Vein endothelial cell (primary cell): ENCODE data around the gene MS4A18. TPM values are rescaled to one million over a fixed set of nuclear protein-coding genes. Genes with fewer than 3 reads are reported as not detected.

Experiments used
- total RNA-seq: library from RNA; depleted of rRNA; stranded (reverse); fragments of >200 nt; gene quantifications from 2 replicates; pipeline ENCODE4 v1.2.3, GENCODE V29; 2012

MS4A18 gene
- total RNA-seq: not detected in 2 replicates

GRCh38 chr11:60724420-60724819, at the start of gene MS4A18:
Gene MS4A18, plus strand, starts transcription at chr11:60724720.

DNA sequence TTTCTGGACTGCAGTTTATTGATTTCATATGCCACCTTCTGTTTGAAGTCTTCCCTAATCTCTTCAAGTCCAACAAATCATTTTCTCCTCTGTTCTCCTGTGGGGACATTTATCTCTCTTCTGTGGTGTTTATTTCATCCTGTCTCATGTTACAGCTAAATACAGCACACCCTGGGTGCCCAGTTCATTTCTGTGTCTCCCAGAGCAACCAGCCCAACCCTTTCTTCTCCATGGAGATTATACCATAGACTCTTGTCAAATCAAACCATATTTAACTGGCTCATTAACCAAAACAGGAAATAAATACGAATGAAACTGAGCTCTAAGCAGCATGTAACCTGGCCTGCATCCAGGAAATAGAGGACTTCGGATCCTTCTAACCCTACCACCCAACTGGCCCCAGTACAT, 25.2 kb upstream of the MS4A18 start, which contains the start of gene MS4A8:
Gene MS4A8, plus strand, starts transcription at position 329 of the 408 bp plus-strand sequence. CDS start 1,249 bp downstream, outside the sequence.

DNA sequence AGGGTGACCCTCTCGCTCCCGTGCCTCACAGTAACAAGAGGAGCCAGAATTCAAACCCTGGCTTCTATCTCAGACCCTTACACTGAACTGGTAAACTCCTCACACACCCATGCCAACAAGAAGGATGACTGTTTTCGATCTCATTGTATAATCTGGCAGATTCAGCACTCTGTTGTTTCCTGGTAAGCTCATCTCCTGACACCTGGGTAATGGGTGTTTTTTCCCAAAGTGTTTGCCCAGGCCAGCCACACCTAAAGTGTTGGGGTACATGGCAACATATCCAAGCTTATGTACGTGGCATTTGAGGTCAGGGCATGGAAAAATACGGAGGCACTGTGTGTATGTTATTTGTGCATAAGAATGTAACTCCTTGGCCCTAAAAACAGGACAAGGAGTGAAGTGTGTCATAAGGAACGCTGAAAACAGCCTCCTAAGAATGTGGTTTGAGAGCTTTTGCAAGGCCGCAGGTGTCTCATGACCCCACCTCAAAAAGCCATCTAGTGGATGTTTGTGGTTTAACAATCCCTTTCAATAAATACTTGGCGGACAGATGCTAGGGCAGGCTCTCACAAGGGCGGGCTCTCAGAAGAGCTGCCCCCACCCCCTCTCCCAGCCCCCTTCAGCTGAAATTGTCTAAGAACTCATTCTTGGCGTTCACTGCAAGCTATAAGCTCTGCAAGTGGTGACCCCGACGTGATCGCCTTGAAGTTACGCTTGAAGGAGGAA, 31.9 kb downstream of the MS4A18 start, which contains the start of gene MS4A15:
Gene MS4A15, plus strand, starts transcription at position 561 of the 726 bp plus-strand sequence. CDS start 6,867 bp downstream, outside the sequence.

DNA sequence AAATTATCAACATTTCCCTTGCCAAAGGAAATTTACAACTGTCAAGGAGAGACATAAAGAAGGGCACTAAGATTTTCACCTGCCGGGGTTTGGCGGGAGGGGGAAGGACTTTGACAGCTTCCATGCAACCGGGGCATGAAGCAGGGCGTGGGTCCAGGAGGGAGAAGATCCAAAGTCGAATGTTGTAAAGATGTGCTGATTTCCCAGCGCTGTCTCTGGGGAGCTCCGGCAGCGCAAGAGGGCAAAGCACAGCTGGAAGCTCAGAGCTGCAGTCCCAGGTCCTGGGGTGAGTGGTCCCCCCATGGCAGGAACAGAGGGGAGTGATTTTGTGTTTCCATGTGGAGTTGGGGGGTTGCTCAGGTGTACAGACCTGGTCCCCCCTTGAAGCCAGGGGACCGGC, 60.6 kb downstream of the MS4A18 start, which contains the start of gene MS4A10:
Gene MS4A10, plus strand, starts transcription at position 198 of the 400 bp plus-strand sequence. CDS start 5,003 bp downstream, outside the sequence.

Other genes starting within 250 kb of the MS4A18 start
- not detected in 2 replicates for gene MS4A12, start 231.9 kb upstream of the MS4A18 start, total RNA-seq
- not detected in 2 replicates for gene MS4A13, start 209.3 kb upstream of the MS4A18 start, total RNA-seq
- gene MS4A8, start 25.1 kb upstream of the MS4A18 start, total RNA-seq: not detected in 2 replicates
- gene MS4A15, start 32.1 kb downstream of the MS4A18 start, total RNA-seq: not detected in 2 replicates
- gene MS4A10, start 60.6 kb downstream of the MS4A18 start, total RNA-seq: not detected in 2 replicates
- gene CCDC86, start 117.4 kb downstream of the MS4A18 start, total RNA-seq: 32.7 and 33.8 TPM in 2 replicates
- under 0.01 TPM in 1 of 2 replicates, not detected in the other for gene PTGDR2, start 131.2 kb downstream of the MS4A18 start, total RNA-seq
- not detected in 2 replicates for gene ZP1, start 142.8 kb downstream of the MS4A18 start, total RNA-seq
- gene PRPF19, start 181.9 kb downstream of the MS4A18 start, total RNA-seq: 96.3 and 103 TPM in 2 replicates
- 104 and 123 TPM in 2 replicates for gene TMEM109, start 189.4 kb downstream of the MS4A18 start, total RNA-seq
- gene TMEM132A, start 199.7 kb downstream of the MS4A18 start, total RNA-seq: 59.2 and 101 TPM in 2 replicates
- gene SLC15A3, start 227.5 kb downstream of the MS4A18 start, total RNA-seq: 3.2 and 5.6 TPM in 2 replicates
- not detected in 2 replicates for gene CD6, start 247.0 kb downstream of the MS4A18 start, total RNA-seq